HG03095 (cell line): ENCODE measurements around the gene CFAP126.
"Not testable (repeated sequence)": the region's sequence is repeated elsewhere in the genome, so short reads cannot be mapped to it uniquely, and the experiment has no call there.

Experiments
- ATAC-seq: cut with Tn5 transposase; IDR thresholded peaks from one replicate; pipeline ENCODE4 v1.9.1; 2021; ENCODE audit warnings: moderate library complexity; ENCODE audit not compliant: unreplicated experiment

Gene CFAP126, protein sequence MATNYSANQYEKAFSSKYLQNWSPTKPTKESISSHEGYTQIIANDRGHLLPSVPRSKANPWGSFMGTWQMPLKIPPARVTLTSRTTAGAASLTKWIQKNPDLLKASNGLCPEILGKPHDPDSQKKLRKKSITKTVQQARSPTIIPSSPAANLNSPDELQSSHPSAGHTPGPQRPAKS

DNA sequence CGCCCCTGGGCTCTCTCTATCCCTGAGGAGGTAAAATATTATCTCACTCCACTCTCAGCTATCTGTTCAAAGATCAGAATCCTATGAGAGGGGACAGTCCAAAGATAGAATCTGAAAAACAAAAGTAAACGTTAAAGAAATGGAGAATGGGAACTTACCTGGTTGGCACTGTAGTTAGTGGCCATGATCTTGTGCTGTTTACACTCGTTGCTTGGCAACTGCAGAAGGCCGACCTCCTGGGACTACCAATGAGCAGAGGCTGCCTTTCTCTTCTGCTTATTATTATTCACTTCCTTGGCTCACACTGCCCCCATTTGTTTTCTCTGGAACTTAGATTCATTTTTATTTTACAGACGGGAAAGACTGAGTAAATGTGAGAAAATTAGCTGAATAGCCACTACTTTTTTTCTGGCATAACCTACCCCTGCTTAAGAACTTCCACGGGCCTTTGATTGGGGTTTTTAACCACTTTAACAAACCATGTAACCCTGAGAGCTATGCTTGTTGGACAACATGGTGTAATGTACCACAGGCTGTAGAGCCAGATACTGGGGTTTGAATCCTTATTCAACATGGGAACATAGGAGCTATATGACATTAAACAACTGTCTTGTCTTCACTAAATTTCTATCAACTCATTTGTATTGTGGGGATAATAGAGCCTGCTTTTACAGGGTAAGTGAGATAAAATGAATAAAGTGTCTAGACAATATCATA is at the start of gene CFAP126:
CFAP126 (minus strand) TSS at position 193 of the 717 bp plus-strand sequence; CDS start at position 185, 8 bp downstream.
- ATAC-seq = peak; percentile 96

DNA sequence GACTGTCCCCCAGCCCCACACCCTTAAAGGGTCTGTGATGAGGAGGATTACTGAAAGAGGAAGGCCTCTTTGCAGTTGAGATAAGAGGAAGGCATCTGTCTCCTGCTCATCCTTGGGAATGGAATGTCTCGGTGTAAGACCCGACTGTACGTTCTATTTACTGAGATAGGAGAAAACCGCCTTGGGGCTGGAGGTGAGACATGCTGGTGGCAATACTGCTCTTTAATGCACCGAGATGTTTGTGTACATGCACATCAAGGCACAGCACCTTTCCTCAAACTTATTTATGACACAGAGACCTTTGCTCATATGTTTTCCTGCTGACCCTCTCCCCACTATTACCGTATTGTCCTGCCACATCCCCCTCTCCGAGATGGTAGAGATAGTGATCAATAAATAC is 45.4 kb upstream of the CFAP126 start:
- ATAC-seq = not testable (repeated sequence)

DNA sequence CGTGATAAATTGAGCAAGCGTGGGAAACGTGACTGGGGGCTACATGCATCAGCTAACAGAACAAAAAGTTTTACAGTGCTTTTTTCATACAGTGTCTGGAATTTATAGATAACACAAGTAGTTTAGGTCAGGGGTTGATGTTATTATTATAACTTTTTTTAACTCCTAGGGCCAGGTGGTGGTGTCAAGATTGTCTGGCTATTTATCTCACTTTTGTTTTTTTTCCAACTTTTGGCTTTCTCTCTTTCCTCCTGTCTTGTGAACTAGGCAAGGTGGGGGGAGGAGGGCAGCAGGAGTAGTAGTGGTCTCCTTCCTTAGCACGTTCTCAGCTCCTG is 42.9 kb upstream of the CFAP126 start:
- ATAC-seq = not testable (repeated sequence)

DNA sequence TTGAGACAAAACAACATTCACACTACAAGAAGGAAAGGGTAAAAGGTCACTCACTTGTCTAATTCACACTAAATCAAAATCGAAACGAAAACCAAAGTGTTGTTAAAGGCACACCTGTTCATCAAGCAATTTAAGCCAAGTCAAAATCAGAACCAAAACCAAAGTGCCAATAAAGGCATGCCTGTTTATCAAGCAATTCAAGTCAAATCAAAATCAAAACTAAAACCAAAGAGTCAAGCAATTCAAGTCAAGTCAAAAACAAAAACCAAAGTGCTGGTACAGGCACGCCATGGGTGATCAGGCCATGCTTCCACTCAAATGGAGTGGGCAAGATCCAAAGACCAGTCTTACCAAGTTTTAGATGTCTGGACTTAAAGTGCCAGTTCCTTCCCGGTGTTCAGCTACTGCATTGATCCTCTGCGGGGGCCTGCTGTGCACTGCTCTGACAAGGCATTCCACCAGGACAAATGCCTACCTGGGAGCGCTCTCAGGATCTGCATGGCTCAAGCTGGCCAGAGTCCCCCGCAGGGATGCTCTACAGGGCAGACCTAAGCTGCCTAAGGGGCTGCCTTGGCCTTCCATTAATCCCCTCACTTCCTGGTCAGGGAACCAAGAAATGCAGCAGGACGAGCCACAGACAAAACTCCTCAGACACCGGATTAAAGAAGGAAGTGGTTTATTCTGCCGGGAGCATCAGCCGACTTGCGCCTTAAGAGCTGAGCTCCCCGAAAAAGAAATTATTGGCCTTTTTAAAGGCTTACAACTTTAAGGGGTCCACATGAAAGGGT is 42.4 kb upstream of the CFAP126 start:
- not testable (repeated sequence) for ATAC-seq

DNA sequence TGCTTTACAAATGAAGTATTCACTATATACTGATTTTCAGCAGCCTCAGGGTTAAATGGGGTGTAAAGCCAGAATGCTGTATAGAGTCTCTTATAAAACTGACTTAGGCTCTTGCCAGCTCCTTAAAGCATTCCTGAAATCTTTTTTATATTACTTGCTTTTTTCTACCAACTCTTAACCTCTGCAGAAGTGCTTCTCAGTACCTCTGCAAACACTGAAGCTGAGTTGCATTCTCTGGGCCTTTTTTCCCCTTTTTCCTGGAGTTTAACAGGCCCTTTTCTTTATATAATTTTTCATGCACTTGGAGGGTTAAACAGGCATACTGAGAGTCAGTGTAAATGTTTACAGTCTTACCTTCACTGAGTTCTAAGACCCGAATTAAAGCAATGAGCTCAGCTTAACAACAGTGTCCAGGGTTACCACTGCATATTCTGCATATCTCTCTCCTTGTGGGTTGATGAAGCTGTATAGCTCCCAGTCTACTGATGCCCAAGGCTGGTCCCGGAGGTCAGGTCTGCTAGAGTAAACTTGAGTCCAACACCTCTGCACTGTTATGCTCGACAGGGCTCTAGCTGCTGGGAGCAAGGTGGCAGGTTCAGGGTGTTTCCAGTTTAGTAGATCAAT is 40.9 kb upstream of the CFAP126 start:
- no peak for ATAC-seq

DNA sequence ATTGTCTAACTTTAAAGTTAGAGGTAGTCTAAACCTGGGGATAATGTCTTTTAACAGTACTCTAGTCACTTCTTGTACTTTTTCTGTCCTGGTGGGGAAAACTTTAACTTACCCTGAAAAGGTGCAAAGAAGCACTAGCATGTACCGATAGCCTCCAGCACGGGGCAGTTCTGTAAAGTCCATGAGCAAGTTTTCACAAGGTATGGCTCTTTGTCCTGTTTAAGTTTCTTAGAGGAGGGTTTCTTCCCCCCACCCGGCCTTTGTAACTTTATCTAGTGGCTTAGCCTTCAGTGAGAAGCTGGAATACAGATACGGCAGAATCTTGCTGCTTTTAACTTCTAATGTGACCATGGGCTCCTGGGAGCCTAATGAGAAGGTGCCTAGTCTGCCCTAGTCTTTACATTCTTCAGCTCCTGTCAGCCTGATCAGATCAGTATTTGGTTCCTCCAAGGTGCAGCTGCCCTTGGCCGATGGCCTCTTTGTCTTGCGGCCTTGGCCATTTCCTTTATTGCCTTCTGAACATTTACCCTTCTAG is 39.8 kb upstream of the CFAP126 start:
- no peak for ATAC-seq

DNA sequence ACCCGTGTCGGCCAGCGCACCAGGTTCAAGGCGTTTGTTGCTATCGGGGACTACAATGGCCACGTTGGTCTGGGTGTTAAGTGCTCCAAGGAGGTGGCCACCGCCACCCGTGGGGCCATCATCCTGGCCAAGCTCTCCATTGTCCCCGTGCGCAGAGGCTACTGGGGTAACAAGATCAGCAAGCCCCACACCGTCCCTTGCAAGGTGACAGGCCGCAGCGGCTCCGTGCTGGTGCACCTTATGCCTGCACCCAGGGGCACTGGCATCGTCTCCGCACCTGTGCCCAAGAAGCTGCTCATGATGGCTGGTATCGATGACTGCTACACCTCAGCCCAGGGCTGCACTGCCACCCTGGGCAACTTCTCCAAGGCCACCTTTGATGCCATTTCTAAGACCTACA is 38.9 kb upstream of the CFAP126 start:
- ATAC-seq = not testable (repeated sequence)

DNA sequence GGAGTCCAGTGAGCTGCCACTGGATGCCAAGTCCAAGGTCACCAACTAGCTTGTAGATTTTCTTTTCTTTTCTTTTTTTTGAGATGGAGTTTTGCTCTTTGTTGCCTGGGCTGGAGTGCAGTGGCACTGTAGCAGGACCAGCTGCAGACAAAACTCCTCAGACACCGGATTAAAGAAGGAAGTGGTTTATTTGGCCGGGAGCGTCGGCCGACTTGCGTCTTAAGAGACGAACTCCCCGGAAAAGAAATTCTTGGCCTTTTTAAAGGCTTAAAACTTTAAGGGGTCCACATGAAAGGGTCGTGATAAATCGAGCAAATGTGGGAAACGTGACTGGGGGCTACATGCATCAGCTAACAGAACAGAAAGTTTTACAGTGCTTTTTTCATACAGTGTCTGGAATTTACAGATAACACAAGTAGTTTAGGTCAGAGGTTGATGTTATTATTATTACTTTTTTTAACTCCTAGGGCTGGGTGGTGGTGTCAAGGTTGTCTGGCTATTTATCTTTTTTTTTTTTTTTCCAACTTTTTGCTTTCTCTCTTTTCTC is 36.4 kb upstream of the CFAP126 start:
- ATAC-seq = no peak

DNA sequence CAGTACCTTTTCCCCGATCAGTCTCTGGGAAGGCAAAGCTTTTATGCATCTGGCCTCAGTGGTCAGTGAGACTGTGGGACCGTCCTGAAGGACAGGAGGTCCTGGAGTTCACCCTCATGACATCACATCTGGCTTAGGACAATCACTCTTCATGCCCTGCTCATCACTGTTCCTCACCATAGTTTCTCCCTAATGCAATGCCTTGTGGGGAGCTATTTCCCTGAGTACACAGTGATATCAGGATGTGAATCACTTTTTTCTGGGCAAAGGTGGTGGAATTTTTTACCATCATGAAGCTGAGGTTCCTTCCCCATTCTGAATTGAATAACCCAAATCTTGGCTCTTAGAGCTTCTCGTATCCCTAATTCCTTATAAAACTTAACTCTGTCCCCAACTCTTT is 34.8 kb upstream of the CFAP126 start:
- ATAC-seq = no peak

DNA sequence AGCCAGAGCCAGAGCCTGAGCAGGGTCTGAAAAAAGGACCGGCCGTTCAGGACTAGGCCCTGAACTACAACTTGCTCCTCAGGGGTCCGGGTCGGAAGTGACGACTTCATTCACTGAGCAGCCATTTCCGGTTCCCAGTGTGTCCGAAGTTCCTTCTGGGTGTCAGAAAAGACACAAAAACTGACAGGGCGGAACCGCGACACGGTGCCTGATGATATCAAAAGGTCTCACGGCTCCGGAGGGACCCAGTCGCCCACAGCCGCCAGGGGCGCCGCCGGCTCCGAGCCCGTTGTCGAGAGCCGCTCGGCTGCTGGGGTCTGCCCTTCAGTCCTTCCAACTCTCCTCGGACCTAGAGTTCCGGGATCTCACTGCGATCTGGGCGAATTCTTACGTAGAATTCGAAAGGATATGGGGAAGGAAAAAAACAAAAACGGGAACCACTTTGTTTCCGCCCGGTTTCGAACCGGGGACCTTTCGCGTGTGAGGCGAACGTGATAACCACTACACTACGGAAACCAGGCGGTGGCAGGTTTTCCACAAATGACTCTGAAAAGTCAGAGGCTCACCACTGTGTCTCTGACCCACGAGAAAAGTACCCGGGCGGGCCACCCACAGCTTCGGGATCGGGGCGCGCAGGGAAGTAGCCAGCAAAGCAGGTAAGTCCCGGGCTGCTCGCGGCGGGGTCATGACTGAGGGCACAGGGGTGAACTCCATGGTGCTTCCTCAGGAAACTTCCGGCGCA is 31.8 kb upstream of the CFAP126 start:
- ATAC-seq = peak; percentile 67

DNA sequence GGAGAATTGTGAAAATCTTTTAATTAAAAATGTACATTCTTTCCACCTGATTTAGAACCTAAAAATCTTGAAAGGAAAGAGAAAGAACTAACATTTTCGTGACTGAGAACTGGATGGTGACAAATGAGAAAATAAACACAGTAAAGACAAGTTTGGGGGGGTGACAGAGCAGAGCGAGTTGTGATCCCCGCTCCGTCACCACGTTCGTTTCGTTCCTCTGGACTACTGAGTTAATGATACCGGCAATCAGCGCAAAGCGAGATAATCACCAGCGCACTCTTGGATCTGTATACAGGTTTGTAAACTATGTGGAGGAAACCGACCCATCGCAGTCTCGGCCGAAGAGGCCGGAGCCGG is 31.2 kb upstream of the CFAP126 start:
- no peak for ATAC-seq

DNA sequence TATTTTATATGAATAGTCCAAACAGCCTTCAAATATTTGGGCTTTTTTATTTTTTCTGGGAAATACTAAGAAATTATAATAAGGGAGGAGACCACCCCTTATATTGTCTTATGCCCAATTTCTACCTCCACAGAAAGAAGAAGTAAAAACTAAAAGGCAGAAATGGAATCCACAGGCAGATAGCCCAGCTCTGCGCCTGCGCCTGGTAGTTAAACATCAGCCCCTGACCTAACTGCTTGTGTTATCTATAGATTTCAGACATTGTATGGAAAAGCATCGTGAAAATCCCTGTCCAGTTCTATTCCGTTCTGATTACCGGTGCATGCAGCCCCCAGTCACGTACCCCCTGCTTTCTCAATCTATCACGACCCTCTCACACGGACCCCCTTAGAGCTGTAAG is 29.4 kb upstream of the CFAP126 start:
- ATAC-seq = not testable (repeated sequence)

DNA sequence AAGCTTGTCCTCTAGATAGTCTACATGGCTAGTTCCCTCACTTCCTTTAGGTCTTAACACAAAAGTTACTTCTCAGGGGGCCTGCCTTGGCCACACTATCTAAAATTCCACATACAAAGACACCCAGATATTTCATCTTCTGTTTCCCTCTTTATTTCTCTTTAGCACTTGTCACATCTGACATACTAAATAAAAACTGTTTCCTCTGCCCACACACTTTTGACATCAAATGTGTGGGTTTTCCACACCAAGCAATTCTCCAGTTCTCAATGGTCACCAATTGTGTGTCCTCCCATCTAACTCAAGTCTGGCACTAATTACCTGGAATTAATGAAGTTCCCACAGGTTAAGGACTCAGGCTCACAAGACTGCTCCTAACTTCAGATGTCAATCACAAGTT is 25.5 kb upstream of the CFAP126 start:
- no peak for ATAC-seq

DNA sequence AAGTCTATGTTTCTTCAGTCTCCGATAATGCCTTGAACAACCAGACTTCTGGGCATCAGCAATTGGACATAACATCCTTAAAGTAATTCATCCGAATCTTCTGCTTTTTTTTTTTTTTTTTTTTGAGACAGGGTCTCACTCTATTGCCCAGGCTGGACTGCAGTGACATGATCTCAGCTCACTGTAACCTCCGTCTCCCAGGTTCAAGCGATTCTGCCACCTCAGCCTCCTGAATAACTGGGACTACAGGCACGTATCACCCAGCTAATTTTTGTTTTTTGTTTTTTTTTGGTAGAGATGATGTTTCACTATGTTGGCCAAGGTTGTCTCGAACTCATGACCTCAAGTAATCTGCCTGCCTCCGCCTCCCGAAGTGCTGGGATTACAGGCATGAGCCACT is 23.9 kb upstream of the CFAP126 start:
- no peak for ATAC-seq

DNA sequence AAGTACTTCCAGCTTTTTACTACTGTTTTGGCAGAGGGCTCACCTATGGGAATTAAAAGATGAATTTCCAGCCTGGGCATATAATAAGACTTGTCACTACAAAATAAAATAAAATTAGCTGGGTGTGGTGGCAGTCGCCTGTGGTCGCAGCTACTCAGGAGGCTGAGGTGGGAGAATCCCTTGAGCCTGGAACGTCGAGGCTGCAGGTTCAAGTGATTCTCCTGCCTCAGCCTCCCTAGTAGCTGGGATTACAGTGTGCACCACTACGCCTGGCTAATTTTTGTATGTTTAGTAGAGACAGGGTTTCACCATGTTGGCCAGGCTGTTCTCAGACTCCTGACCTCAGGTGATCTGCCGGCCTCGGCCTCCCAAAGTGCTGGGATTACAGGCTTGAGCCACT is 23.5 kb upstream of the CFAP126 start:
- not testable (repeated sequence) for ATAC-seq

DNA sequence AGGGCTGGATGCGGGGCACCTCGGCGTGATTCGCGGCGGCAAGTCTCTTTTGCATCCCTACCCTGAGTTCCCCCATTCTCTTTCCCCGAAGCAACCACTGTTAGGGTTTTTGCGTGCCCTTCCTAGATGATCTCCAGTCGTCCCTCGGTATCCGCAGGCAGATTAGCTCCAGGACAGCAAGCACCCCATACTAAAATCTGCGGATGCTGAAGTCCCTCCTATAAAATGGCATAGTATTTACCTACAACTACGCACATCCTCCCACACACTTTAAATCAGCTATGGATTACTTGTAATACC is 22.8 kb upstream of the CFAP126 start:
- ATAC-seq = no peak

DNA sequence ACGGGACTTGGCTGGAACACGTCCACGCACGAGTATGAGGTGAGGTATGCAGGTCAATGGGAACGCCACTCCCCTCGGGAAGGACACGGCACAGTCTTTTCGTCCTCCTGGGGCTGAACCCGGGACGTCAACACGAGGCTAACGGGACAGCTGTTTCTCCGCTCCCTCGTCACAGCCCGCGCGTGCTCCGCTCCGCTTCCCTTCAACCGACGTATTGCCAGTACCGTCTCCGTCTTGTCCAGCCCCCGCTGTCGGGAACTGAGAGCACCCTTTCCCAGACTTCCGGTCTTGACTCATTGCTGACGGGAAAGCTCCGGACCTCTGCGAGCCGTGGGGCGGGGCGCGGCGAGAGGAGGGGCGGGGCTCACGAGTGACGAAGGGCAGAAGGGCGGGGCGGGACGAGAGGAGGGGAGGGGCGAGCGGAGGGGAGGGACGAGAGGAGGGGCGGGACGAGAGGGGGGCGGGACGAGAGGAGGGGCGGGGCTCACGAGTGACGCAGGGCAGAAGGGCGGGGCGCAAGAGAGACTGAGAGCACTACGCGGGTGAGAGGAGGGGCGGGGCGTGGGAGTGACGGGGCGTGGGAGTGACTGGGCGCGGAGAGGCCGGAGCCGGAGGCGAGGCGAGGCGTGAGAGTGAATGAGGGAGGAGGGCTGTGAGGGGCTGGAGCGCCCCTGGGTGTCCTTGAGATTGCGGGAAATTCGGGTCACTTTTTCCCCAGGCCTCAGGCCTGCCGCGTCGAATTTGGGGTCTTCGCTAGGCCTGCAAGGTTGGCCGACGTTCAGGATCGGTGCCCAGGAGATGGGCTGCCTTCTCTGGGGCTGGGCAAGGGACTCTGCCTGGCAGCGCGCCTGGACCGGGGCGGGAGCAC is 22.2 kb upstream of the CFAP126 start:
- peak; percentile 75 for ATAC-seq

DNA sequence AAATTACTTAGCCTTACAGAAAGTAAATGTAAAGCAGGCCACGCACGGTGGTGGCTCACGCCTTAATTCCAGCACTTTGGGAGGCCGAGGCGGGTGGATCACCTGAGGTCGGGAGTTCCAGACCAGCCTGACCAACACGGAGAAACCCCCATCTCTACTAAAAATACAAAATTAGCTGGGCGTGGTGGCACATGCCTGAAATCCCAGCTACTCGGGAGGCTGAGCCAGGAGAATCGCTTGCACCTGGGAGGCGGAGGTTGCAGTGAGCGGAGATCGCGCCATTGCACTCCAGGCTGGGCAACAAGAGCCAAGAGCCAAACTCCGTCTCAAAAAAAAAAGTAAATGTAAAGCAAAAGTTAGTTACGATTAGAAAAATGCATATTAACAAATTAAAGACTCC is 21.5 kb upstream of the CFAP126 start:
- ATAC-seq = not testable (repeated sequence)

DNA sequence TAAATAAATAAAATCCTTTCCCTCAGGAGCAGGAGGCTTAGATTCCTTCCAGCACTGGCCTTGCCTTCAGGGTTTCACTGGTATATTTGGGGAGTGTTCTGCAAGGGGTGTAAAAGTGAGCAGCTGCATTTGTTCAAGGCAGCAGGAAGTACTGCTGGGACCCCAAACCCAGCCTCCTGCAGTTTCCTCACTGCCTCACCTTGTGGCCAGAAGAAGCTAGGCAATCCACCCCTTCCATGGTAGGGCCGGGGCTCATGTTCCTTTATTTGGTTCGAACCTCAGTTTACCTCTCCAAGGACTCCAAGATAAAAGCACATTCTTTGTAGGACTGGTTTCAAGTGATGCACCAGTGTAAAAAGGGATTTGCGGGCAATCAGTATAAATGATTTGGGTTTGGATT is 21.0 kb upstream of the CFAP126 start:
- ATAC-seq = no peak
